Mesothelial cell of epicardium (in vitro differentiated cells): ENCODE data around the gene FDX2. TPM values are rescaled to one million over a fixed set of nuclear protein-coding genes. Genes with fewer than 3 reads are reported as not detected.

Experiments
- DNase-seq, 2 experiments: peaks; one replicate each; pipeline ENCODE4 v3.0.0; 2021; ENCODE audit warnings: low spot score in 2 of 2; ENCODE audit not compliant: unreplicated experiment in 2 of 2
- H3K27ac Mint-ChIP-seq: 2 replicates; pipeline ENCODE4 v1.8.0; 2021; ENCODE audit warnings: mixed read lengths
- H3K27me3 Mint-ChIP-seq: 2 replicates; pipeline ENCODE4 v1.8.0; 2021; ENCODE audit warnings: low read depth, mixed read lengths
- H3K36me3 Mint-ChIP-seq: 2 replicates; pipeline ENCODE4 v1.8.0; 2021; ENCODE audit warnings: mixed read lengths
- H3K4me1 Mint-ChIP-seq: 2 replicates; pipeline ENCODE4 v1.8.0; 2021; ENCODE audit warnings: mixed read lengths
- H3K4me3 Mint-ChIP-seq: 2 replicates; pipeline ENCODE4 v1.8.0; 2021; ENCODE audit warnings: mild to moderate bottlenecking, moderate library complexity, mixed read lengths
- H3K9me3 Mint-ChIP-seq: 2 replicates; pipeline ENCODE4 v1.8.0; 2021; ENCODE audit warnings: mixed read lengths
- CTCF ChIP-seq: fragments of 200-600 bp; sonication (generic); IDR thresholded peaks from one replicate; pipeline ENCODE4 v1.5.0; 2021; ENCODE audit warnings: antibody characterized with exemption; ENCODE audit not compliant: unreplicated experiment
- total RNA-seq: library from RNA; stranded (reverse); gene quantifications from 3 replicates; pipeline ENCODE4 v1.2.1, GENCODE V29; 2021

Gene FDX2
- total RNA-seq, 1 donor from 2014 or later = 18.6 TPM

GRCh38 chr19:10289836-10290356 lies 25.9 kb downstream of the FDX2 start, which contains the start of gene ICAM5:
ICAM5 (plus strand) TSS chr19:10289952; CDS start chr19:10290044, 92 bp downstream.
- no peaks in the 10 kb centered on the region for H3K9me3 Mint-ChIP-seq
- H3K27me3 Mint-ChIP-seq = peaks cover 100% of the 10 kb centered on the region
- H3K4me3 Mint-ChIP-seq = peak within 1 kb of the TSS; percentile 70
- no peak for DNase-seq
- no peaks in the 10 kb centered on the region for H3K36me3 Mint-ChIP-seq
- H3K27ac Mint-ChIP-seq = peak within 1 kb of the TSS; percentile 71
- TF ChIP-seq CTCF = no peak
- H3K4me1 Mint-ChIP-seq = peaks cover 45% of the 10 kb centered on the region

GRCh38 chr19:10289167-10289835 lies 26.5 kb downstream of the FDX2 start:
- no peak overlapping the region for H3K27ac Mint-ChIP-seq
- H3K4me1 Mint-ChIP-seq = peaks cover 45% of the 10 kb centered on the region

GRCh38 chr19:10288662-10289166 lies 27.1 kb downstream of the FDX2 start:
- DNase-seq = no peak
- TF ChIP-seq CTCF = no peak
- H3K9me3 Mint-ChIP-seq = no peaks in the 10 kb centered on the region
- no peaks in the 10 kb centered on the region for H3K36me3 Mint-ChIP-seq
- peak overlapping the region; percentile 71 for H3K27ac Mint-ChIP-seq
- peak overlapping the region; percentile 70 for H3K4me3 Mint-ChIP-seq
- H3K27me3 Mint-ChIP-seq = peaks cover 93% of the 10 kb centered on the region
- H3K4me1 Mint-ChIP-seq = peaks cover 45% of the 10 kb centered on the region

More at GRCh38 chr19:10289167-10289835, 26.5 kb downstream of the FDX2 start:
- peaks cover 96% of the 10 kb centered on the region for H3K27me3 Mint-ChIP-seq
- H3K36me3 Mint-ChIP-seq = no peaks in the 10 kb centered on the region
- no peak for DNase-seq
- no peaks in the 10 kb centered on the region for H3K9me3 Mint-ChIP-seq
- no peak for TF ChIP-seq CTCF
- H3K4me3 Mint-ChIP-seq = peak overlapping the region; percentile 70

- Mint-ChIP-seq H3K9me3 (no peaks in the 10 kb centered on the region), H3K36me3 (no peaks in the 10 kb centered on the region), H3K4me3 (peak within 1 kb of the TSS; percentile 43), H3K4me1 (peaks cover 38% of the 10 kb centered on the region), H3K27me3 (peaks cover 82% of the 10 kb centered on the region), H3K27ac (peak within 1 kb of the TSS; percentile 59)
- TF ChIP-seq CTCF = no peak
- DNase-seq = peak in 1 of 2 experiments; percentile 75
These were observed 28.7 kb downstream of the FDX2 start, which contains the start of gene ICAM4 for GRCh38 chr19:10286803-10287737. ICAM4 (plus strand) TSS chr19:10286955; CDS start chr19:10287013, 58 bp downstream.

- no peak for TF ChIP-seq CTCF
- Mint-ChIP-seq H3K27me3 (peaks cover 65% of the 10 kb centered on the region), H3K9me3 (no peaks in the 10 kb centered on the region), H3K4me1 (peaks cover 23% of the 10 kb centered on the region), H3K27ac (no peak overlapping the region), H3K36me3 (no peaks in the 10 kb centered on the region), H3K4me3 (no peak overlapping the region)
- no peak for DNase-seq
These were observed 30.4 kb downstream of the FDX2 start for GRCh38 chr19:10285393-10285792.
